Glutamatergic neuron (in vitro differentiated cells): ENCODE results near the gene FARP1. TPM values are rescaled to one million over a fixed set of nuclear protein-coding genes. Genes with fewer than 3 reads are reported as not detected.

Experiments
- DNase-seq: peaks from one replicate; pipeline ENCODE4 v3.0.0; 2022
- H3K27ac Mint-ChIP-seq: one replicate; pipeline ENCODE4 v1.8.0; 2020; ENCODE audit warnings: mild to moderate bottlenecking, mixed read lengths, inconsistent platforms; ENCODE audit not compliant: unreplicated experiment
- H3K27me3 Mint-ChIP-seq: one replicate; pipeline ENCODE4 v1.8.0; 2020; ENCODE audit warnings: mild to moderate bottlenecking, moderate library complexity, mixed read lengths, inconsistent platforms; ENCODE audit not compliant: unreplicated experiment
- H3K36me3 Mint-ChIP-seq: one replicate; pipeline ENCODE4 v1.8.0; 2020; ENCODE audit warnings: mild to moderate bottlenecking, mixed read lengths, inconsistent platforms; ENCODE audit not compliant: unreplicated experiment
- H3K4me1 Mint-ChIP-seq: one replicate; pipeline ENCODE4 v1.8.0; 2020; ENCODE audit warnings: mild to moderate bottlenecking, low read depth, mixed read lengths, inconsistent platforms; ENCODE audit not compliant: unreplicated experiment
- H3K4me3 Mint-ChIP-seq: one replicate; pipeline ENCODE4 v1.8.0; 2020; ENCODE audit warnings: mild to moderate bottlenecking, mixed read lengths, inconsistent platforms; ENCODE audit not compliant: unreplicated experiment
- H3K9me3 Mint-ChIP-seq: one replicate; pipeline ENCODE4 v1.8.0; 2020; ENCODE audit warnings: mild to moderate bottlenecking, moderate library complexity, mixed read lengths, inconsistent platforms; ENCODE audit not compliant: unreplicated experiment
- CTCF ChIP-seq: fragments of 200-600 bp; sonication (generic); IDR thresholded peaks from one replicate; pipeline ENCODE4 v1.5.0; 2021; ENCODE audit not compliant: partially characterized antibody, unreplicated experiment
- total RNA-seq: library from RNA; stranded (reverse); fragmentation: NEBNext Ultra II Directional; extraction: Animal tissue kit (Norgen Biotek cat#: 25700); gene quantifications from one replicate; pipeline ENCODE4 v1.2.1, GENCODE V29; 2021; ENCODE audit not compliant: unreplicated experiment

The FARP1 gene
- total RNA-seq, 1 donor from 2014 or later: 233 TPM

- Mint-ChIP-seq H3K9me3 (peaks cover 8% of the 10 kb centered on the region), H3K4me1 (peaks cover 51% of the 10 kb centered on the region), H3K27me3 (peaks cover 5% of the 10 kb centered on the region), H3K4me3 (no peak overlapping the region), H3K36me3 (no peaks in the 10 kb centered on the region), H3K27ac (peak overlapping the region; percentile 54)
- TF ChIP-seq CTCF: no peak
- DNase-seq: no peak
Measured at GRCh38 chr13:98328511-98328910, 185.6 kb downstream of the FARP1 start.

GRCh38 chr13:98332222-98332621 lies 189.3 kb downstream of the FARP1 start:
- no peak for DNase-seq
- Mint-ChIP-seq H3K4me3 (no peak overlapping the region), H3K36me3 (peaks cover 13% of the 10 kb centered on the region), H3K4me1 (peaks cover 28% of the 10 kb centered on the region), H3K27me3 (peaks cover 11% of the 10 kb centered on the region), H3K27ac (no peak overlapping the region), H3K9me3 (peaks cover 20% of the 10 kb centered on the region)
- no peak for TF ChIP-seq CTCF

- Mint-ChIP-seq H3K4me1 (peaks cover 25% of the 10 kb centered on the region), H3K9me3 (peaks cover 17% of the 10 kb centered on the region), H3K27me3 (peaks cover 13% of the 10 kb centered on the region), H3K27ac (no peak overlapping the region), H3K4me3 (no peak overlapping the region), H3K36me3 (peaks cover 13% of the 10 kb centered on the region)
- no peak for TF ChIP-seq CTCF
- DNase-seq: no peak
Measured at GRCh38 chr13:98332691-98333090, 189.8 kb downstream of the FARP1 start.

GRCh38 chr13:98333486-98333885 lies 190.6 kb downstream of the FARP1 start:
- Mint-ChIP-seq H3K4me1 (peaks cover 17% of the 10 kb centered on the region), H3K9me3 (peaks cover 17% of the 10 kb centered on the region), H3K27ac (peak overlapping the region; percentile 43), H3K36me3 (peaks cover 13% of the 10 kb centered on the region), H3K4me3 (no peak overlapping the region), H3K27me3 (peaks cover 13% of the 10 kb centered on the region)
- no peak for DNase-seq
- no peak for TF ChIP-seq CTCF

GRCh38 chr13:98334620-98335205 lies 191.8 kb downstream of the FARP1 start:
- no peak overlapping the region for H3K27ac Mint-ChIP-seq
- peaks cover 13% of the 10 kb centered on the region for H3K27me3 Mint-ChIP-seq
- peaks cover 17% of the 10 kb centered on the region for H3K9me3 Mint-ChIP-seq
- peaks cover 14% of the 10 kb centered on the region for H3K4me1 Mint-ChIP-seq
- H3K4me3 Mint-ChIP-seq: no peak overlapping the region
- peaks cover 13% of the 10 kb centered on the region for H3K36me3 Mint-ChIP-seq
- TF ChIP-seq CTCF: no peak
- no peak for DNase-seq
